Esophagus muscularis mucosa (tissue), 3 donors: Measurements from ENCODE around the gene SDHC.

Experiments
- POLR2A ChIP-seq: fragments of 450-650 bp; IDR thresholded peaks from one replicate; pipeline ENCODE4 v1.6.1; 2017; ENCODE audit warnings: antibody characterized with exemption, moderate library complexity, mild to moderate bottlenecking, low read depth
- POLR2AphosphoS5 ChIP-seq, 2 donors: sonication (generic); formaldehyde crosslinking; IDR thresholded peaks; one replicate each; pipeline ENCODE4 v1.6.1; 2017; ENCODE audit warnings: antibody characterized with exemption in 2 of 2
- TF ChIP-seq, protein P1 (sequence below), 3 experiments: fragments of 200-600 bp in 2 of 3; fragments of 450-650 bp in 1 of 3; sonication (generic) in 2 of 3; IDR thresholded peaks; one replicate each; pipeline ENCODE4 v1.5.1; 2017 to 2019; ENCODE audit warnings: antibody characterized with exemption in 3 of 3, mild to moderate bottlenecking in 2 of 3, moderate library complexity in 1 of 3

DNA sequence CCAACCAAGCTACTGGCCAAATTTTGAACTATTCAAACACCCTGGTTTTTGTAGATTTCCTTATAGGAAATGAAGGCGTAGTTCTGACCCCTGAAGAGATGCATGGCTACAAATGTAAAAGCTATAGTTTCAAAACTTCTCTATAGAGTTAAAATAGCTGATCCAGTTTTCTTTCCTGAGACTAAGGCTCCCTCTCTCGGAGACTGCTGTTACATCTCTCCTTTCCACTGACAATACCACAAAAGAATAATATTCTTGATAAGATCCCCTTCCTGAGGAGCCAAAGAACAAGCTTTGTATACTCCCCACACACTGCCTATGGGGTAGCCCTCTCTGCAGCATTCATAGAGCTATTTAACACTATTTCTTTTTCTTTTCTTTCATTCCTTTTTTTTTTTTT is 60.2 kb downstream of the SDHC start:
- TF ChIP-seq POLR2A (no peak), POLR2AphosphoS5 (IDR thresholded peaks at IDR 0.05) (no peak)
- TF ChIP-seq, protein P1, sequence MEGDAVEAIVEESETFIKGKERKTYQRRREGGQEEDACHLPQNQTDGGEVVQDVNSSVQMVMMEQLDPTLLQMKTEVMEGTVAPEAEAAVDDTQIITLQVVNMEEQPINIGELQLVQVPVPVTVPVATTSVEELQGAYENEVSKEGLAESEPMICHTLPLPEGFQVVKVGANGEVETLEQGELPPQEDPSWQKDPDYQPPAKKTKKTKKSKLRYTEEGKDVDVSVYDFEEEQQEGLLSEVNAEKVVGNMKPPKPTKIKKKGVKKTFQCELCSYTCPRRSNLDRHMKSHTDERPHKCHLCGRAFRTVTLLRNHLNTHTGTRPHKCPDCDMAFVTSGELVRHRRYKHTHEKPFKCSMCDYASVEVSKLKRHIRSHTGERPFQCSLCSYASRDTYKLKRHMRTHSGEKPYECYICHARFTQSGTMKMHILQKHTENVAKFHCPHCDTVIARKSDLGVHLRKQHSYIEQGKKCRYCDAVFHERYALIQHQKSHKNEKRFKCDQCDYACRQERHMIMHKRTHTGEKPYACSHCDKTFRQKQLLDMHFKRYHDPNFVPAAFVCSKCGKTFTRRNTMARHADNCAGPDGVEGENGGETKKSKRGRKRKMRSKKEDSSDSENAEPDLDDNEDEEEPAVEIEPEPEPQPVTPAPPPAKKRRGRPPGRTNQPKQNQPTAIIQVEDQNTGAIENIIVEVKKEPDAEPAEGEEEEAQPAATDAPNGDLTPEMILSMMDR (IDR thresholded peaks at IDR 0.05): no peak
